Cardiac muscle cell (in vitro differentiated cells and primary cell): ENCODE measurements around the gene KDM4B. TPM values are rescaled to one million over a fixed set of nuclear protein-coding genes. Genes with fewer than 3 reads are reported as not detected.

Source experiments
- DNase-seq, 2 donors: peaks; one replicate each; pipeline versions ENCODE4 v3.0.0 to v3.0.0-alpha.2; 2010 to 2017; ENCODE audit warnings: low read depth in 1 of 2, low spot score in 1 of 2
- H3K27ac ChIP-seq: fragments of 200-600 bp; sonication (generic); 2 replicates; pipeline ENCODE4 v1.5.1; 2016
- H3K27me3 ChIP-seq: fragments of 200-600 bp; sonication (generic); 2 replicates; pipeline ENCODE4 v1.6.0; 2016; ENCODE audit warnings: control low read depth
- H3K36me3 ChIP-seq: fragments of 200-600 bp; sonication (generic); 2 replicates; pipeline ENCODE4 v1.5.1; 2016; ENCODE audit warnings: control low read depth
- H3K4me1 ChIP-seq: fragments of 200-600 bp; sonication (generic); 2 replicates; pipeline ENCODE4 v1.8.1; 2017; ENCODE audit warnings: low read depth, mild to moderate bottlenecking, mixed run types
- H3K4me3 ChIP-seq: fragments of 200-600 bp; sonication (generic); 2 replicates; pipeline ENCODE4 v1.5.1; 2016; ENCODE audit warnings: mild to moderate bottlenecking
- H3K9me3 ChIP-seq: fragments of 200-600 bp; sonication (generic); 2 replicates; pipeline ENCODE4 v1.5.1; 2017; ENCODE audit warnings: low read depth, mild to moderate bottlenecking, control low read depth
- CTCF ChIP-seq: IDR thresholded peaks from 2 replicates; pipeline ENCODE4 v1.5.1; 2012; ENCODE audit warnings: low read depth, mild to moderate bottlenecking, low read length
- polyA plus RNA-seq: library from polyadenylated mRNA; unstranded; fragments of >200 nt; fragmentation: Nextera tagmentation; extraction: Ambion mirVana; gene quantifications from 2 replicates; pipeline ENCODE4 v1.2.1, GENCODE V29; 2016
- total RNA-seq: library from RNA; depleted of rRNA; stranded (reverse); fragments of >200 nt; gene quantifications from 2 replicates; pipeline ENCODE4 v1.2.3, GENCODE V29; 2016

Gene KDM4B
- total and polyA plus RNA-seq, 2 experiments from 2014 or later = 74.6 to 90.6 TPM

- no peak for TF ChIP-seq CTCF
Measured at GRCh38 chr19:5080030-5080654, 111.2 kb downstream of the KDM4B start.

DNA sequence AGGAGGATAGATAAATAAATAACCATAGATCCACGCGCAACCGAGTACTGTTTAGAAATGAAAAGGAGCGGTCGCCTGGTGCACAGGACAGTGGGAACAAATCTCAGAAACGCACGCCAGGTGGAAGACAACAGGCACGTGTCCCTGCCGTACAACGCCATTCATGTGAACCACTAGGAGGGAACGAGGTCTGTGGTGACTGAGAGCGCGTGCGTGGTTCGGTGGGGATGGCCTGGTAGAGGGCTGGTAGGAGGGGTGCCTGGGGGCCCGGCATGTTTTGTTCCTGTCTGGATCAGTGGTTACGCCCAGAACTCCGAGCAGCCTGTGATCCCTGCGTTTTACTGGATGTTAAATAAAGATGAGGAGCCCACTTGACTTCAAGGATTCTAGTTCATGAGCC lies 111.9 kb downstream of the KDM4B start:
- H3K4me3 ChIP-seq = no peak overlapping the region
- no peaks in the 10 kb centered on the region for H3K4me1 ChIP-seq
- no peaks in the 10 kb centered on the region for H3K9me3 ChIP-seq
- no peak for DNase-seq
- H3K36me3 ChIP-seq = peaks cover 26% of the 10 kb centered on the region
- no peaks in the 10 kb centered on the region for H3K27me3 ChIP-seq
- no peak overlapping the region for H3K27ac ChIP-seq
- TF ChIP-seq CTCF = no peak

More at GRCh38 chr19:5080030-5080654, 111.2 kb downstream of the KDM4B start:
- Histone ChIP-seq H3K4me3 (no peak overlapping the region), H3K36me3 (peaks cover 26% of the 10 kb centered on the region), H3K9me3 (no peaks in the 10 kb centered on the region), H3K4me1 (no peaks in the 10 kb centered on the region), H3K27ac (no peak overlapping the region), H3K27me3 (no peaks in the 10 kb centered on the region)
- DNase-seq = no peak

DNA sequence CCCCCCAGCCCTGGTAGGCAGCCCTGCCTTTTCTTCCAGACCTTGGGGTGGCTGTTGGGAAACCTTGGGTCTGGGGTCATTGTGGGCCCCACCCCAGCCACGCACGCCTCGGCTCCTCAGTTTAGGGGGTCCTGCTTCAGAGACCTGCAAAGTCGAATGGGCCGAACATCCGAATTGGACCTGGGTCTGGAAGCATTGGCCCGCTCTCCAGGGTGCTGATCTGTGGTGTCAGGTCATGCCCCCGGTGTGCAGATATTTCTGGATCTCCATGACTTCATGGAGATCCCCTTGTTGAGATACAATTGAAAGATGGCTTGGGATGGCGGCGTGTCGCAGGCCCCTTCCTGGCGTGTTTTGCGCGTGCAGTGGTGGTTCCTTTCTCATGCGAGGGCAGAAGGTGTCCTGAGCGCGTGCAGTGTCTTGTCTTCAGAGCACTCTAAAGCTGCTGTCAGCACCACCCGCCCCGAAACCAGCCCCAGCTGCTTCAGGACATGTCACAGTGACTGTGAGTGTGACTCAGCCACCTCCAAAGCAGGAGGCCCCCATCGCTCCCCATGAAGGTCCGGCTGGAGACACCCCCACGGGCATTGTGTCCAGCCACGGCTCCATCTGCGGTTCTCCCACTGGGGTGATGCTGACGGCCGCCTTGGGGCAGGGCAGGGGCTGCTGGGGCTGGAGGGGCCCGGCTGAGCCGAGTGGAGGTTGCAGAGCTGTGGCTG lies 112.7 kb downstream of the KDM4B start:
- Histone ChIP-seq H3K4me1 (no peaks in the 10 kb centered on the region), H3K27ac (no peak overlapping the region), H3K9me3 (no peaks in the 10 kb centered on the region), H3K36me3 (peaks cover 26% of the 10 kb centered on the region), H3K27me3 (no peaks in the 10 kb centered on the region), H3K4me3 (no peak overlapping the region)
- no peak for TF ChIP-seq CTCF
- no peak for DNase-seq

DNA sequence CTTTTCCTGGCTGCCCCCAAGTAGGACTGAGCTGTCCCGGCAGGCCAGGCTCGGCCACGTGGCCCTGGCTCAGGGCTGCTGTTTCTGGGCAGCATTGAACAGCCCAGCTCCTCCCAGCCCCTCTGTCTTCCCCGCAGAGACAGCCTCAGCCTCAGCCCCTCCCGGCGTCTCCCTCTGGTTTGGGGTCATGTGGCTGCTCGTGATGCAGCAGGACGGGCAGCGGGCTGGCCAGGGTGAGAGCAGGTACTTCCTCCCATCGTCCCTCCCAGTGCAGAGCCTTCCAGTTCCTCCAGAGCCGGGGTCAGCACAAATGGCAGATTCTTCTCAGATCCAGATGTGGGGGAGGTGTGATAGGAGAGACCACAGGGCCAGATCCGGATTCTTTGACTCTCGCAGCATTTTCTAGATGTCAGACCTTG lies 114.6 kb downstream of the KDM4B start:
- Histone ChIP-seq H3K36me3 (peaks cover 23% of the 10 kb centered on the region), H3K27me3 (no peaks in the 10 kb centered on the region), H3K4me3 (no peak overlapping the region), H3K27ac (peak overlapping the region; percentile 56), H3K4me1 (no peaks in the 10 kb centered on the region), H3K9me3 (no peaks in the 10 kb centered on the region)
- TF ChIP-seq CTCF = no peak
- DNase-seq = peak in 1 of 2 donors; percentile 81

- H3K4me3 ChIP-seq = no peak overlapping the region
- no peak for DNase-seq
- H3K9me3 ChIP-seq = no peaks in the 10 kb centered on the region
- TF ChIP-seq CTCF = no peak
- H3K36me3 ChIP-seq = peaks cover 20% of the 10 kb centered on the region
- no peak overlapping the region for H3K27ac ChIP-seq
- H3K27me3 ChIP-seq = no peaks in the 10 kb centered on the region
- H3K4me1 ChIP-seq = peaks cover under 1% of the 10 kb centered on the region
Measured at GRCh38 chr19:5085566-5085965, 116.7 kb downstream of the KDM4B start.
